Upper lobe of left lung (tissue), 4 donors: ENCODE results near the gene KIAA2012.

ENCODE experiments used
- EP300 ChIP-seq, 4 donors: sonication (generic); formaldehyde crosslinking; IDR thresholded peaks; one replicate each; pipeline ENCODE4 v1.5.1; 2017; ENCODE audit warnings: antibody characterized with exemption in 4 of 4, control low read depth in 2 of 4
- POLR2A ChIP-seq, 4 donors: fragments of 450-650 bp; IDR thresholded peaks; one replicate each; pipeline ENCODE4 v1.5.1; 2016 to 2017; ENCODE audit warnings: antibody characterized with exemption in 4 of 4, mild to moderate bottlenecking in 2 of 4
- POLR2AphosphoS5 ChIP-seq, 2 donors: sonication (generic); formaldehyde crosslinking; IDR thresholded peaks; one replicate each; pipeline ENCODE4 v1.5.1; 2017; ENCODE audit warnings: antibody characterized with exemption in 2 of 2
- TF ChIP-seq, protein P1 (sequence below), 6 experiments: fragments of 450-650 bp in 4 of 6; fragments of 200-600 bp in 2 of 6; sonication (generic) in 2 of 6; IDR thresholded peaks; one replicate each; pipeline ENCODE4 v1.5.1; 2016 to 2019; ENCODE audit warnings: antibody characterized with exemption in 6 of 6

DNA sequence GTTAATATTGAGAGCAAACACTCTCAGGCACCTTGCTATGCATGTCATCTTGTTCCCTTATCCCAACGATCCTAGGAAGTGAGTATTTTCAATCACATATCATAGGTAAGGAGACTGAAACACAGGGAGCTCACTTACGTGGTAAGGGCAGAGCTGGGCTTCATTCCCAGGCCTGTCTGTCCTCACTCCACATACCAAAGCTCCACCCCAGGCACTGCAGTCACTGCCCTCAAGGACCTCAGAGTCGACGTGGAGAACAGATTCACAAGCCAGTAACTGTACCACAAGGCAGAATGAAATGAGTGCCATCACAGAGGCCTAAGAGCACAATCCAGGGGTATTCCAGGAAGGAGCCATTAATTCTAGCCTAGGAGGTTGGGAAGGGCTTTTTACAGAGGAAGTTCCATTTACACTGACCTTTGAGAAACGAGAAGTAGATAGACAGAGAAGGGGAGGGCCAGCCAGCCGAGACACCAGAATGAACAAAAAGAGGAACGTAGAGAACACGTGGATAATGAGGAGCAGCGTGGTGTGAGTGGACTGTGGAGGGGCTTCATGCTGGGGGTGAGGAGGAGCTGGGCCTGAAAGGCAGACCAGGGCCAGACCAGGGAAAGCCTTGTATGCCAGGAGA, 48.6 kb downstream of the KIAA2012 start:
- no peak for TF ChIP-seq POLR2A (IDR thresholded peaks at IDR 0.05)
- TF ChIP-seq, protein P1, sequence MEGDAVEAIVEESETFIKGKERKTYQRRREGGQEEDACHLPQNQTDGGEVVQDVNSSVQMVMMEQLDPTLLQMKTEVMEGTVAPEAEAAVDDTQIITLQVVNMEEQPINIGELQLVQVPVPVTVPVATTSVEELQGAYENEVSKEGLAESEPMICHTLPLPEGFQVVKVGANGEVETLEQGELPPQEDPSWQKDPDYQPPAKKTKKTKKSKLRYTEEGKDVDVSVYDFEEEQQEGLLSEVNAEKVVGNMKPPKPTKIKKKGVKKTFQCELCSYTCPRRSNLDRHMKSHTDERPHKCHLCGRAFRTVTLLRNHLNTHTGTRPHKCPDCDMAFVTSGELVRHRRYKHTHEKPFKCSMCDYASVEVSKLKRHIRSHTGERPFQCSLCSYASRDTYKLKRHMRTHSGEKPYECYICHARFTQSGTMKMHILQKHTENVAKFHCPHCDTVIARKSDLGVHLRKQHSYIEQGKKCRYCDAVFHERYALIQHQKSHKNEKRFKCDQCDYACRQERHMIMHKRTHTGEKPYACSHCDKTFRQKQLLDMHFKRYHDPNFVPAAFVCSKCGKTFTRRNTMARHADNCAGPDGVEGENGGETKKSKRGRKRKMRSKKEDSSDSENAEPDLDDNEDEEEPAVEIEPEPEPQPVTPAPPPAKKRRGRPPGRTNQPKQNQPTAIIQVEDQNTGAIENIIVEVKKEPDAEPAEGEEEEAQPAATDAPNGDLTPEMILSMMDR (IDR thresholded peaks at IDR 0.05): no peak
- TF ChIP-seq EP300 (IDR thresholded peaks at IDR 0.05): no peak
- TF ChIP-seq POLR2AphosphoS5 (IDR thresholded peaks at IDR 0.05): no peak
